Loucy (cell line): Measurements from ENCODE around the gene OSBPL3.

Source experiments
- H2AFZ ChIP-seq: fragments of 200-600 bp; sonication (generic); 2 replicates; pipeline ENCODE4 v1.6.0; 2016; ENCODE audit warnings: antibody characterized with exemption, mild to moderate bottlenecking, low read length, moderate library complexity
- H3F3A ChIP-seq: fragments of 200-600 bp; 2 replicates; pipeline ENCODE4 v1.6.0; 2016; ENCODE audit warnings: antibody characterized with exemption, low read depth, mild to moderate bottlenecking
- H3K27me3 ChIP-seq: fragments of 200-600 bp; sonication (generic); 2 replicates; pipeline ENCODE4 v1.6.1; 2014; ENCODE audit warnings: low read length, mild to moderate bottlenecking; ENCODE audit not compliant: insufficient read depth, poor library complexity, severe bottlenecking
- H3K36me3 ChIP-seq: fragments of 200-600 bp; sonication (generic); 2 replicates; pipeline ENCODE4 v1.6.1; 2016; ENCODE audit warnings: low read length; ENCODE audit not compliant: insufficient read depth
- H3K4me1 ChIP-seq: fragments of 200-600 bp; sonication (generic); 2 replicates; pipeline ENCODE4 v1.5.1; 2014; ENCODE audit warnings: low read length, mild to moderate bottlenecking; ENCODE audit not compliant: insufficient read depth, poor library complexity, severe bottlenecking
- H3K4me2 ChIP-seq: fragments of 200-600 bp; sonication (generic); 2 replicates; pipeline ENCODE4 v1.6.0; 2014; ENCODE audit warnings: antibody characterized with exemption, low read length, low read depth, mild to moderate bottlenecking; ENCODE audit not compliant: poor library complexity, severe bottlenecking
- H3K4me3 ChIP-seq: fragments of 200-600 bp; sonication (generic); 2 replicates; pipeline ENCODE4 v1.5.1; 2014; ENCODE audit warnings: low read length, mild to moderate bottlenecking, mixed read lengths; ENCODE audit not compliant: poor library complexity, severe bottlenecking
- H3K79me2 ChIP-seq: fragments of 200-600 bp; sonication (generic); 2 replicates; pipeline ENCODE4 v1.6.1; 2014; ENCODE audit warnings: low read length; ENCODE audit not compliant: insufficient read depth
- H3K9ac ChIP-seq: fragments of 200-600 bp; sonication (generic); 2 replicates; pipeline ENCODE4 v1.6.0; 2014; ENCODE audit warnings: mild to moderate bottlenecking, low read depth, low read length, moderate library complexity; ENCODE audit not compliant: poor library complexity, severe bottlenecking
- H3K9me2 ChIP-seq: fragments of 200-600 bp; sonication (generic); replicated peaks from 2 replicates; pipeline ENCODE4 v1.6.1; 2016; ENCODE audit warnings: low read depth, low read length, mixed read lengths
- H3K9me3 ChIP-seq: fragments of 200-600 bp; sonication (generic); 2 replicates; pipeline ENCODE4 v1.6.1; 2014; ENCODE audit warnings: mild to moderate bottlenecking, antibody characterized with exemption, low read length, low read depth; ENCODE audit not compliant: insufficient read depth
- H4K20me1 ChIP-seq: fragments of 200-600 bp; sonication (generic); 2 replicates; pipeline ENCODE4 v1.6.0; 2014; ENCODE audit warnings: antibody characterized with exemption, low read length, mild to moderate bottlenecking; ENCODE audit not compliant: insufficient read depth, poor library complexity, severe bottlenecking
- CTCF ChIP-seq: fragments of 200-600 bp; sonication (generic); conservative IDR thresholded peaks from 2 replicates; pipeline ENCODE4 v1.5.1; 2014; ENCODE audit warnings: mild to moderate bottlenecking, antibody characterized with exemption, low read length
- EZH2phosphoT487 ChIP-seq: fragments of 200-600 bp; IDR thresholded peaks from 2 replicates; pipeline ENCODE4 v1.6.1; 2018; ENCODE audit warnings: antibody characterized with exemption, mild to moderate bottlenecking, moderate library complexity, borderline replicate concordance

OSBPL3 gene

GRCh38 chr7:24913801-24914464, 66.0 kb downstream of the OSBPL3 start:
- H4K20me1 ChIP-seq = no peaks in the 10 kb centered on the region
- no peaks in the 10 kb centered on the region for H3K9me2 ChIP-seq
- no peaks in the 10 kb centered on the region for H3K27me3 ChIP-seq
- H3K9ac ChIP-seq = peak overlapping the region; percentile 48
- peaks cover 84% of the 10 kb centered on the region for H3K79me2 ChIP-seq
- H3F3A ChIP-seq = peaks cover 20% of the 10 kb centered on the region
- TF ChIP-seq CTCF (no peak), EZH2phosphoT487 (no peak)
- no peak overlapping the region for H2AFZ ChIP-seq
- no peaks in the 10 kb centered on the region for H3K36me3 ChIP-seq
- peak overlapping the region; percentile 94 for H3K4me2 ChIP-seq
- no peaks in the 10 kb centered on the region for H3K9me3 ChIP-seq
- H3K4me3 ChIP-seq = no peak overlapping the region
- peaks cover 88% of the 10 kb centered on the region for H3K4me1 ChIP-seq

GRCh38 chr7:24912874-24913514, 67.0 kb downstream of the OSBPL3 start:
- peak overlapping the region; percentile 9 for H3K4me3 ChIP-seq
- TF ChIP-seq CTCF = no peak
- no peak for TF ChIP-seq EZH2phosphoT487
- peaks cover 90% of the 10 kb centered on the region for H3K4me1 ChIP-seq
- H3K9me2 ChIP-seq = no peaks in the 10 kb centered on the region
- peak overlapping the region; percentile 94 for H3K4me2 ChIP-seq
- no peak overlapping the region for H2AFZ ChIP-seq
- H3F3A ChIP-seq = peaks cover 22% of the 10 kb centered on the region
- no peaks in the 10 kb centered on the region for H3K36me3 ChIP-seq
- no peaks in the 10 kb centered on the region for H3K27me3 ChIP-seq
- no peaks in the 10 kb centered on the region for H4K20me1 ChIP-seq
- peaks cover 84% of the 10 kb centered on the region for H3K79me2 ChIP-seq
- peak overlapping the region; percentile 48 for H3K9ac ChIP-seq
- no peaks in the 10 kb centered on the region for H3K9me3 ChIP-seq

DNA sequence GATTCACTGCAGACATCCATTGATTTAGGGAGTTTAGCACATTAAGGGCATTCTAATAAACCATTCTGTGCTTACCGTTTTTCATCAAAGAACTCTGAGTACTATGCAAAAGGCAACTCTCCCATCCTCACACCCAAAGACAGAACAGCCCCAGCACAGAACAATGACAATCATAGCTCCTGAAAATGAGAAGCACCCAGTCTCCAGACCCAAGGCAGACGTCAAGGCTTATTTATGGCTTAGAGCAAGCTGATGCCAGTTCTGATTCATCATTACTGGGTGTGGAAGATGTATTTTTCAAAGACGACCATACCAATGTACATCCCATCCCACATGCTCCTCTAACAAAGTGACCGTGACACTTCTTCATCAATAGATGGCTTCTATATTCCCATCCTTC, 67.6 kb downstream of the OSBPL3 start:
- H3K9ac ChIP-seq = peak overlapping the region; percentile 84
- no peaks in the 10 kb centered on the region for H3K27me3 ChIP-seq
- peaks cover 90% of the 10 kb centered on the region for H3K4me1 ChIP-seq
- no peaks in the 10 kb centered on the region for H3K36me3 ChIP-seq
- H3F3A ChIP-seq = peaks cover 25% of the 10 kb centered on the region
- no peak overlapping the region for H2AFZ ChIP-seq
- no peaks in the 10 kb centered on the region for H4K20me1 ChIP-seq
- peak overlapping the region; percentile 70 for H3K4me3 ChIP-seq
- no peaks in the 10 kb centered on the region for H3K9me3 ChIP-seq
- peak overlapping the region; percentile 94 for H3K4me2 ChIP-seq
- TF ChIP-seq CTCF (no peak), EZH2phosphoT487 (no peak)
- H3K79me2 ChIP-seq = peaks cover 84% of the 10 kb centered on the region
- no peaks in the 10 kb centered on the region for H3K9me2 ChIP-seq
